Left lung (tissue), 10 donors: ENCODE data around the gene DDX3X. TPM values are rescaled to one million over a fixed set of nuclear protein-coding genes. Genes with fewer than 3 reads are reported as not detected.

Source experiments
- ATAC-seq: fragments of 200-7000 bp; cut with Tn5 transposase; one replicate; pipeline ENCODE4 v1.9.1; 2020; ENCODE audit warnings: moderate library complexity
- DNase-seq, 4 donors: peaks; one replicate each; pipeline ENCODE4 v3.0.0-alpha.2; 2013 to 2020
- H3K27ac ChIP-seq, 2 donors: fragments of 200-600 bp; sonication (generic) in 1 of 2; one replicate each; pipeline versions ENCODE4 v1.5.0 to v1.8.0; 2020 to 2021
- H3K27me3 ChIP-seq, 2 donors: fragments of 200-600 bp; sonication (generic) in 1 of 2; one replicate each; pipeline versions ENCODE4 v1.5.0 to v1.8.0; 2020 to 2021
- H3K36me3 ChIP-seq, 2 donors: fragments of 200-600 bp; sonication (generic) in 1 of 2; one replicate each; pipeline versions ENCODE4 v1.5.0 to v1.8.0; 2020 to 2021
- H3K4me1 ChIP-seq, 2 donors: fragments of 200-600 bp; one replicate each; pipeline ENCODE4 v1.8.0; 2021
- H3K4me3 ChIP-seq, 2 donors: fragments of 200-600 bp; sonication (generic) in 1 of 2; one replicate each; pipeline versions ENCODE4 v1.5.0 to v1.8.0; 2020 to 2021; ENCODE audit warnings: mild to moderate bottlenecking in 1 of 2
- H3K9me3 ChIP-seq, 2 donors: fragments of 200-600 bp; sonication (generic) in 1 of 2; one replicate each; pipeline versions ENCODE4 v1.5.0 to v1.8.0; 2020 to 2021
- intact Hi-C, 2 donors: fragments of 100-400 bp; cut with DNase I; formaldehyde crosslinking; loops; one replicate each; pipeline versions ENCODE4 v1.11.2 to v1.14.2; 2022
- polyA plus RNA-seq, 6 donors: library from polyadenylated mRNA; unstranded; fragments of 120-200 nt; gene quantifications; one replicate each; pipeline ENCODE4 v1.2.1, GENCODE V29; 2013; ENCODE audit not compliant: insufficient read length in 6 of 6
- total RNA-seq, 2 donors: library from RNA; stranded (reverse); fragmentation: NEBNext Ultra II Directional; extraction: Animal tissue kit (Norgen Biotek cat#: 25700); gene quantifications; one replicate each; pipeline ENCODE4 v1.2.1, GENCODE V29; 2021
- TF ChIP-seq, protein P1 (sequence below), 2 donors: fragments of 200-600 bp; sonication (generic) in 1 of 2; IDR thresholded peaks; one replicate each; pipeline versions ENCODE4 v1.5.0 to v1.8.0; 2021; ENCODE audit warnings: antibody characterized with exemption in 2 of 2
- donor health status: DM: no; HTN: yes; CAD: no.
- donor health status: DM: no; HTN: no; CAD: no.

Gene DDX3X
- total and polyA plus RNA-seq, 8 donors, result 239 to 360 (median 266) TPM

DNA sequence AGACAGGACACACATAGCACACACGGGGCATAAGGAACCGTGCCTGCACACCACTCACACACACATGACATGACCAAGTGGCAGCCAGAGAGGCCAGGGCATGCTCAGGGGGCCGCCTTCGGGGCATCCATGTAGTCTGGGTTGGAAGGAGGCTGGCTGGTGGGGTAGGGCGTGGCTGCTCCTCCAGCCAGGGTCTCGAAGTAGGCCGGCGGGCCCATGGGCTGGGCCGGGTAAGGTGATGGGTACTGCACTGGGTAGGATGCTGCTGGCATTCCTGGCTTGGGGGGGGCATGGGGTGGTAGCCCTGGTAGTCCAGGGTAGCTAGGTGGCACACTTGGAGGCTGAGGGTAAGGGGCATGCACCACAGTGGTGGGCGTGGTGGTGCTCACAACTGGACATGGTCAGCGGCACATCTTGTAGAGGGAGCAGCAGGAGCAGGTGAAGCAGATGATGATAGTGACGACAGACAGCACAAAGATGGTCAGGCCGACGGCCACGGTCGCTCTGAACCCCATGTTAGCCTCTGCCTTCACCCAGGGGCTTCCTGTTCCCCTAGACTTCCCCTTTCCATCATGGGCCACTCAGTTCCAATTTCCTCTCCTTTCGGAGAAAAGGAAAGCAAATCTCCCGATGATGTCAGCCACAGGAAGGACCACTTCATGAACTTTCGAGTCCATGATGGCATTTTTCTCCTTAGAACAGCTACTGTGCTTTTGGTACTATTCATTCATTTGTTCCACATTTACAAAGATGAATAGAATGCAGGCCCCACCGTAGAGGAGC lies 10.9 kb upstream of the DDX3X start:
- Histone ChIP-seq H3K4me1 (no peaks in the 10 kb centered on the region), H3K36me3 (no peaks in the 10 kb centered on the region), H3K27me3 (no peaks in the 10 kb centered on the region), H3K27ac (no peak overlapping the region), H3K4me3 (no peak overlapping the region), H3K9me3 (no peaks in the 10 kb centered on the region)
- peak; percentile 32 for ATAC-seq
- TF ChIP-seq, protein P1, sequence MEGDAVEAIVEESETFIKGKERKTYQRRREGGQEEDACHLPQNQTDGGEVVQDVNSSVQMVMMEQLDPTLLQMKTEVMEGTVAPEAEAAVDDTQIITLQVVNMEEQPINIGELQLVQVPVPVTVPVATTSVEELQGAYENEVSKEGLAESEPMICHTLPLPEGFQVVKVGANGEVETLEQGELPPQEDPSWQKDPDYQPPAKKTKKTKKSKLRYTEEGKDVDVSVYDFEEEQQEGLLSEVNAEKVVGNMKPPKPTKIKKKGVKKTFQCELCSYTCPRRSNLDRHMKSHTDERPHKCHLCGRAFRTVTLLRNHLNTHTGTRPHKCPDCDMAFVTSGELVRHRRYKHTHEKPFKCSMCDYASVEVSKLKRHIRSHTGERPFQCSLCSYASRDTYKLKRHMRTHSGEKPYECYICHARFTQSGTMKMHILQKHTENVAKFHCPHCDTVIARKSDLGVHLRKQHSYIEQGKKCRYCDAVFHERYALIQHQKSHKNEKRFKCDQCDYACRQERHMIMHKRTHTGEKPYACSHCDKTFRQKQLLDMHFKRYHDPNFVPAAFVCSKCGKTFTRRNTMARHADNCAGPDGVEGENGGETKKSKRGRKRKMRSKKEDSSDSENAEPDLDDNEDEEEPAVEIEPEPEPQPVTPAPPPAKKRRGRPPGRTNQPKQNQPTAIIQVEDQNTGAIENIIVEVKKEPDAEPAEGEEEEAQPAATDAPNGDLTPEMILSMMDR (IDR thresholded peaks at IDR 0.05), result no peak
- intact Hi-C loops, result no loop called here
- DNase-seq, result no peak

- Histone ChIP-seq H3K9me3 (no peaks in the 10 kb centered on the region), H3K4me3 (no peak overlapping the region), H3K4me1 (peaks cover 2 to 8% of the 10 kb centered on the region in 2 donors), H3K27ac (no peak overlapping the region), H3K27me3 (no peaks in the 10 kb centered on the region), H3K36me3 (no peaks in the 10 kb centered on the region)
- DNase-seq (no peak), ATAC-seq (no peak)
- intact Hi-C loops, result no loop called here
- TF ChIP-seq, protein P1 (IDR thresholded peaks at IDR 0.05), result no peak
Observed at GRCh38 chrX:41326431-41326830, 7.5 kb upstream of the DDX3X start.

- Histone ChIP-seq H3K36me3 (no peaks in the 10 kb centered on the region), H3K27me3 (no peaks in the 10 kb centered on the region), H3K4me1 (peaks cover 8 to 14% of the 10 kb centered on the region in 2 donors), H3K4me3 (no peak overlapping the region), H3K9me3 (no peaks in the 10 kb centered on the region), H3K27ac (no peak overlapping the region)
- TF ChIP-seq, protein P1 (IDR thresholded peaks at IDR 0.05), result no peak
- ATAC-seq (no peak), DNase-seq (no peak)
- intact Hi-C loops, result no loop called here
Observed at GRCh38 chrX:41327341-41327740, 6.6 kb upstream of the DDX3X start.

- no peak for ATAC-seq
- TF ChIP-seq, protein P1 (IDR thresholded peaks at IDR 0.05), result no peak
- Histone ChIP-seq H3K36me3 (no peaks in the 10 kb centered on the region), H3K4me3 (no peak overlapping the region), H3K4me1 (peaks cover 10 to 14% of the 10 kb centered on the region in 2 donors), H3K9me3 (no peaks in the 10 kb centered on the region), H3K27ac (no peak overlapping the region), H3K27me3 (no peaks in the 10 kb centered on the region)
- intact Hi-C loops, result no loop called here
- DNase-seq, result no peak
Observed at GRCh38 chrX:41329101-41329500, 4.9 kb upstream of the DDX3X start.

GRCh38 chrX:41332005-41332404 lies 2.0 kb upstream of the DDX3X start:
- no peaks in the 10 kb centered on the region for H3K27me3 ChIP-seq
- no peaks in the 10 kb centered on the region for H3K9me3 ChIP-seq
- H3K36me3 ChIP-seq, result no peaks in the 10 kb centered on the region
- ATAC-seq (no peak), DNase-seq (no peak)
- H3K27ac ChIP-seq, result peak overlapping the region; percentile 99 to 100
- H3K4me3 ChIP-seq, result peak overlapping the region; percentile 67 to 96
- peaks cover 14 to 15% of the 10 kb centered on the region in 2 donors for H3K4me1 ChIP-seq
- intact Hi-C loops, result no loop called here
- TF ChIP-seq, protein P1 (IDR thresholded peaks at IDR 0.05), result no peak
